Type B pancreatic cell (in vitro differentiated cells): ENCODE results near the gene FRMD6. TPM values are rescaled to one million over a fixed set of nuclear protein-coding genes. Genes with fewer than 3 reads are reported as not detected.

Source experiments
- DNase-seq: peaks from one replicate; pipeline ENCODE4 v3.0.0; 2021; ENCODE audit warnings: mixed read lengths; ENCODE audit not compliant: unreplicated experiment; ENCODE audit errors: extremely low spot score
- H3K27ac Mint-ChIP-seq: 2 replicates; pipeline ENCODE4 v1.8.0; 2021; ENCODE audit warnings: mild to moderate bottlenecking, mixed read lengths
- H3K27me3 Mint-ChIP-seq: 2 replicates; pipeline ENCODE4 v1.8.0; 2021; ENCODE audit warnings: mixed read lengths
- H3K36me3 Mint-ChIP-seq: 2 replicates; pipeline ENCODE4 v1.8.0; 2021; ENCODE audit warnings: mixed read lengths
- H3K4me1 Mint-ChIP-seq: one replicate; pipeline ENCODE4 v1.8.0; 2021; ENCODE audit warnings: mixed read lengths; ENCODE audit not compliant: unreplicated experiment
- H3K4me3 Mint-ChIP-seq: 2 replicates; pipeline ENCODE4 v1.8.0; 2021; ENCODE audit warnings: mild to moderate bottlenecking, mixed read lengths
- H3K9me3 Mint-ChIP-seq: 2 replicates; pipeline ENCODE4 v1.8.0; 2021; ENCODE audit warnings: mixed read lengths
- CTCF ChIP-seq: fragments of 200-600 bp; sonication (generic); conservative IDR thresholded peaks from 2 replicates; pipeline ENCODE4 v1.5.0; 2021; ENCODE audit warnings: antibody characterized with exemption, mild to moderate bottlenecking
- total RNA-seq: library from RNA; stranded (reverse); gene quantifications from 2 replicates; pipeline ENCODE4 v1.2.1, GENCODE V29; 2021; ENCODE audit warnings: low replicate concordance

The FRMD6 gene
- total RNA-seq, 1 donor from 2014 or later, result 71.3 TPM

GRCh38 chr14:51730098-51730497 is 78.4 kb downstream of the FRMD6 start:
- no peak for TF ChIP-seq CTCF
- no peak for DNase-seq

GRCh38 chr14:51730684-51731083 is 79.0 kb downstream of the FRMD6 start:
- no peaks in the 10 kb centered on the region for H3K4me1 Mint-ChIP-seq
- H3K36me3 Mint-ChIP-seq, result peaks cover 19% of the 10 kb centered on the region
- H3K27me3 Mint-ChIP-seq, result no peaks in the 10 kb centered on the region
- no peak overlapping the region for H3K4me3 Mint-ChIP-seq
- H3K27ac Mint-ChIP-seq, result no peak overlapping the region
- no peak for DNase-seq
- H3K9me3 Mint-ChIP-seq, result no peaks in the 10 kb centered on the region
- TF ChIP-seq CTCF, result no peak

More at GRCh38 chr14:51730098-51730497, 78.4 kb downstream of the FRMD6 start:
- no peaks in the 10 kb centered on the region for H3K4me1 Mint-ChIP-seq
- no peak overlapping the region for H3K27ac Mint-ChIP-seq
- H3K36me3 Mint-ChIP-seq, result peaks cover 25% of the 10 kb centered on the region
- H3K9me3 Mint-ChIP-seq, result no peaks in the 10 kb centered on the region
- no peak overlapping the region for H3K4me3 Mint-ChIP-seq
- H3K27me3 Mint-ChIP-seq, result no peaks in the 10 kb centered on the region

GRCh38 chr14:51732494-51733112 is 80.9 kb downstream of the FRMD6 start:
- Mint-ChIP-seq H3K27ac (peak overlapping the region; percentile 46), H3K4me1 (no peaks in the 10 kb centered on the region), H3K36me3 (peaks cover 12% of the 10 kb centered on the region), H3K4me3 (no peak overlapping the region), H3K9me3 (no peaks in the 10 kb centered on the region), H3K27me3 (no peaks in the 10 kb centered on the region)
- no peak for DNase-seq
- no peak for TF ChIP-seq CTCF

- TF ChIP-seq CTCF, result no peak
- H3K36me3 Mint-ChIP-seq, result peaks cover 7% of the 10 kb centered on the region
- no peaks in the 10 kb centered on the region for H3K4me1 Mint-ChIP-seq
- no peak overlapping the region for H3K4me3 Mint-ChIP-seq
- DNase-seq, result no peak
- H3K27me3 Mint-ChIP-seq, result no peaks in the 10 kb centered on the region
- H3K9me3 Mint-ChIP-seq, result no peaks in the 10 kb centered on the region
- H3K27ac Mint-ChIP-seq, result peak overlapping the region; percentile 46
Measured at GRCh38 chr14:51733147-51733546, 81.4 kb downstream of the FRMD6 start.

GRCh38 chr14:51735851-51736250 is 84.1 kb downstream of the FRMD6 start:
- H3K27me3 Mint-ChIP-seq, result no peaks in the 10 kb centered on the region
- no peaks in the 10 kb centered on the region for H3K4me1 Mint-ChIP-seq
- H3K27ac Mint-ChIP-seq, result no peak overlapping the region
- H3K36me3 Mint-ChIP-seq, result no peaks in the 10 kb centered on the region
- no peak for DNase-seq
- TF ChIP-seq CTCF, result no peak
- H3K9me3 Mint-ChIP-seq, result no peaks in the 10 kb centered on the region
- no peak overlapping the region for H3K4me3 Mint-ChIP-seq
